Endothelial cell of umbilical vein (primary cell): Measurements from ENCODE around the gene CSH2. TPM values are rescaled to one million over a fixed set of nuclear protein-coding genes. Genes with fewer than 3 reads are reported as not detected.

Experiments
- BruUV-seq: library from RNA; stranded (reverse); fragments of 400-500 nt; replicated peaks from 2 replicates; lab custom pipeline; 2021; lab: Mats Ljungman, UMichigan
- CTCF ChIA-PET: fragments of 300-600, 350-600 bp; sonication (Branson Sonifier 250); formaldehyde crosslinking; loops from one replicate; lab custom pipeline; 2021; ENCODE audit warnings: antibody characterized with exemption, inconsistent platforms; lab: Charles Lee
- POLR2A ChIA-PET: fragments of 300-600, 350-600 bp; sonication (Branson Sonifier 250); formaldehyde crosslinking; loops from one replicate; lab custom pipeline; 2021; ENCODE audit warnings: antibody characterized with exemption, inconsistent platforms; lab: Charles Lee
- DNase-seq: peaks from one replicate; pipeline ENCODE4 v3.0.0-alpha.2; 2011; ENCODE audit warnings: low read depth, low spot score
- FAIRE-seq: peaks from 2 replicates; lab custom pipeline; 2011; peaks lifted over from hg19 to GRCh38; lab: Jason Lieb, UNC
- H2AFZ ChIP-seq: 2 replicates; pipeline ENCODE4 v1.6.0; 2012; ENCODE audit warnings: low read depth, low read length, control low read depth, inconsistent platforms
- H3K27ac ChIP-seq: 2 replicates; pipeline ENCODE4 v1.5.1; 2011; ENCODE audit warnings: low read depth, mild to moderate bottlenecking, control low read depth, low read length, moderate library complexity; ENCODE audit not compliant: insufficient read depth
- H3K27me3 ChIP-seq, 2 experiments: 2 replicates each; pipeline versions ENCODE4 v1.6.0 to v1.6.1; 2011; ENCODE audit warnings: low read length in 2 of 2, mixed read lengths in 1 of 2; ENCODE audit not compliant: control insufficient read depth in 2 of 2, insufficient read depth in 2 of 2
- H3K36me3 ChIP-seq, 2 experiments: 2 replicates in 1 of 2; 3 replicates in 1 of 2; pipeline ENCODE4 v1.5.1; 2011; ENCODE audit warnings: low read length in 2 of 2, mild to moderate bottlenecking in 1 of 2, moderate library complexity in 1 of 2; ENCODE audit not compliant: control insufficient read depth in 2 of 2, insufficient read depth in 2 of 2; ENCODE audit errors: extremely low read depth in 1 of 2
- H3K4me1 ChIP-seq: 3 replicates; pipeline ENCODE4 v1.5.1; 2011; ENCODE audit warnings: mild to moderate bottlenecking, low read length; ENCODE audit not compliant: control insufficient read depth, insufficient read depth; ENCODE audit errors: extremely low read depth
- H3K4me2 ChIP-seq: 2 replicates; pipeline ENCODE4 v1.6.1; 2011; ENCODE audit warnings: low read length, control low read depth, mixed read lengths; ENCODE audit not compliant: insufficient read depth
- H3K4me3 ChIP-seq, 3 experiments: fragments of 200-600 bp in 1 of 3; sonication (generic), shearing (Covaris generic) in 1 of 3; replicated peaks in 1 of 3; 2 replicates each; pipeline ENCODE4 v1.5.1; 2011 to 2016; ENCODE audit warnings: control low read depth in 3 of 3, low read length in 3 of 3, mild to moderate bottlenecking in 2 of 3, inconsistent platforms in 1 of 3, low read depth in 1 of 3, moderate library complexity in 1 of 3; ENCODE audit not compliant: insufficient read depth in 1 of 3
- H3K79me2 ChIP-seq: 2 replicates; pipeline ENCODE4 v1.6.0; 2012; ENCODE audit warnings: low read length, inconsistent platforms; ENCODE audit not compliant: control insufficient read depth, insufficient read depth
- H3K9ac ChIP-seq: replicated peaks from 2 replicates; pipeline ENCODE3; 2011; ENCODE audit warnings: low read length, control low read depth; ENCODE audit not compliant: insufficient read depth; ENCODE audit errors: extremely low read depth
- H3K9me1 ChIP-seq: replicated peaks from 3 replicates; pipeline ENCODE4 v1.6.0; 2011; ENCODE audit warnings: mild to moderate bottlenecking, low read length; ENCODE audit not compliant: control insufficient read depth, insufficient read depth; ENCODE audit errors: extremely low read depth
- H3K9me3 ChIP-seq: replicated peaks from 2 replicates; pipeline ENCODE4 v1.5.1; 2012; ENCODE audit warnings: low read length, inconsistent platforms; ENCODE audit not compliant: control insufficient read depth, insufficient read depth
- H4K20me1 ChIP-seq: replicated peaks from 2 replicates; pipeline ENCODE3; 2011; ENCODE audit warnings: mild to moderate bottlenecking, low read length; ENCODE audit not compliant: control insufficient read depth, insufficient read depth; ENCODE audit errors: extremely low read depth
- EZH2 ChIP-seq: IDR thresholded peaks from 2 replicates; pipeline ENCODE4 v1.6.1; 2012; ENCODE audit warnings: borderline replicate concordance, low read depth, mild to moderate bottlenecking, moderate library complexity, low read length, inconsistent platforms; ENCODE audit not compliant: severe bottlenecking
- GATA2 ChIP-seq: IDR thresholded peaks from 2 replicates; pipeline ENCODE4 v1.7.0; 2011; ENCODE audit warnings: low read depth, mild to moderate bottlenecking, moderate library complexity, mixed read lengths, low read length; ENCODE audit not compliant: insufficient read length, insufficient read depth
- JUN ChIP-seq: IDR thresholded peaks from 2 replicates; pipeline ENCODE4 v1.6.1; 2011; ENCODE audit warnings: borderline replicate concordance, low read depth; ENCODE audit not compliant: insufficient read length, insufficient read depth
- POLR2A ChIP-seq: IDR thresholded peaks from 2 replicates; pipeline ENCODE4 v1.6.1; 2012; ENCODE audit warnings: low read depth, mild to moderate bottlenecking, control low read depth, low read length
- POLR2AphosphoS5 ChIP-seq: IDR thresholded peaks from 2 replicates; pipeline ENCODE4 v1.6.1; 2012; ENCODE audit warnings: low read depth, mild to moderate bottlenecking, control low read depth, low read length, moderate library complexity; ENCODE audit not compliant: insufficient read depth
- dilution Hi-C: fragments of 300-500 bp; cut with MboI; formaldehyde crosslinking; loops from one replicate; pipeline ENCODE4 v1.15.0; 2019; ENCODE audit warnings: low sequenced_read_pairs; ENCODE audit not compliant: extremely low pct_ligation_motif_present
- intact Hi-C: fragments of 100-400 bp; cut with micrococcal nuclease; formaldehyde crosslinking; loops from one replicate; pipeline ENCODE4 v1.10.0; 2022
- polyA plus RNA-seq, 4 experiments: library from polyadenylated mRNA; depleted of rRNA in 3 of 4; stranded (reverse) in 3 of 4; unstranded in 1 of 4; fragments of >200 nt; gene quantifications; 2 replicates each; pipeline versions ENCODE4 v1.2.1 to v1.2.3, GENCODE V29; 2011 to 2012; ENCODE audit warnings: missing spikeins in 1 of 4
- total RNA-seq: library from RNA; stranded (reverse); gene quantifications from 2 replicates; pipeline ENCODE4 v1.2.3, GENCODE V29; 2021
- TF ChIP-seq, protein P1 (sequence below): IDR thresholded peaks from 2 replicates; pipeline ENCODE4 v1.6.1; 2011; ENCODE audit not compliant: insufficient read depth, insufficient read length
- TF ChIP-seq, protein P2 (sequence below), 2 donors: IDR thresholded peaks; 1 replicate in 1 of 2; 2 replicates in 1 of 2; pipeline ENCODE4 v1.5.1; 2011; ENCODE audit warnings: low read length in 2 of 2, mild to moderate bottlenecking in 2 of 2, moderate library complexity in 2 of 2, control low read depth in 1 of 2, inconsistent platforms in 1 of 2, low read depth in 1 of 2; ENCODE audit not compliant: insufficient read depth in 1 of 2; ENCODE audit errors: extremely low read depth in 1 of 2

CSH2 gene
- total and polyA plus RNA-seq, 2 donors (not counting 3 experiments of a cell fraction or from before 2014, with no cell fraction given), result not detected

DNA sequence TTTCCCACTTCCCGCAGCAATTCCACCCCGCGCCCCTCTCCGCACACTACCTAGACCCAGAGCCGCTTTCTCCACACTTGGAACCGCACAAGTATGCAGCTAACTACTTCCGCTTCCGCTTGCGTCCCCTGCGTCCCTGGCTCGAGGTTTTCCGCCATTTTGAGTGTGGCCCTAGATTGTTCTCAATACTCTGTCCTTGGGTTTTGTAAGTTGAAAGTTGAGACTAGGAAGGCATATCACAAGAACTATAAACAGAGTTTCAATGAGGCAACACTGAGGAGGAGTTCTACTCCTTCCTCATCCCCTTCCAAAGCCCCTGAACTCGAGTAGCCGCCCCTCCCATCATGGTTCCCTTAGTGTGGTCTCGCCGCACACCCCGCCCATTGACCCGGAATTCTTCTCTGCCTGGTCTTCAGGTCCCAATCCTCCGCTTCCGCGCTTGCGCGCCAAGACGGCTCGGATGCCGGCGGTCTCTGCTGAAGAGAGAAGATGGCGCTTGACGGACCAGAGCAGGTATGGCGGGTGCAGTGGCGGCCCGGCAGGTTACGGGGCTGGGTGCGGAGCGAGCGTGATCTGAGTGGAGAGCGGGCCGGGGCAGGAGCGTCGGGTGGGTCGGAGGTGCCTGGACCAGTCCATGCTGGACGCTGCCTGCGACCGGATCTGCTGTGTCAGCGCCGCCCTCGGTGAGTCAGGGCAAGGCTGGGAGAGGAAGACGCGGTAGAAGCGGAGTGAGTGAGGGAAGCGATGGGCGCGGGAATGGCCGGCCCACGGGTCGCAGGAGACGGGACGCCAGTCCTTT, 46.3 kb downstream of the CSH2 start, which contains the start of the genes FTSJ3 and PSMC5:
Gene FTSJ3, minus strand, starts transcription at position 662 of the 799 bp plus-strand sequence. CDS start 761 bp downstream, outside the sequence.
Gene PSMC5, plus strand, starts transcription at position 430 of the 799 bp plus-strand sequence. Its CDS starts 60 bp downstream, at position 490.
- Histone ChIP-seq H2AFZ (peak within 1 kb of the TSS; percentile 60), H3K79me2 (peaks cover 42% of the 10 kb centered on the region), H3K4me2 (peak within 1 kb of the TSS; percentile 89), H3K36me3 (peaks cover 46 to 55% of the 10 kb centered on the region in 2 experiments), H3K27ac (peak within 1 kb of the TSS; percentile 92), H3K9me3 (no peaks in the 10 kb centered on the region), H3K9ac (peak within 1 kb of the TSS; percentile 86), H3K9me1 (no peaks in the 10 kb centered on the region), H3K4me1 (peaks cover 23% of the 10 kb centered on the region), H3K4me3 (peak within 1 kb of the TSS; percentile 47 to 81 (median 72)), H3K27me3 (no peaks in the 10 kb centered on the region), H4K20me1 (no peaks in the 10 kb centered on the region)
- POLR2A ChIA-PET, result interaction anchor here (1.3 kb wide), 1 partner anchor 129 kb away, joined by 4 read pairs; no protein-coding TSS in a partner anchor
- dilution Hi-C loops (no loop called here), intact Hi-C loops (loop anchor here (1.0 to 10.0 kb wide), 4 partner anchors 14 to 1252 kb away; partner anchors contain the start of genes CYB561 and DDX42)
- TF ChIP-seq, protein P1, sequence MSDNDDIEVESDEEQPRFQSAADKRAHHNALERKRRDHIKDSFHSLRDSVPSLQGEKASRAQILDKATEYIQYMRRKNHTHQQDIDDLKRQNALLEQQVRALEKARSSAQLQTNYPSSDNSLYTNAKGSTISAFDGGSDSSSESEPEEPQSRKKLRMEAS, result peak; percentile 45
- TF ChIP-seq GATA2 (no peak), POLR2AphosphoS5 (peak; percentile 58), JUN (no peak), EZH2 (no peak), POLR2A (peak; percentile 77)
- TF ChIP-seq, protein P2, sequence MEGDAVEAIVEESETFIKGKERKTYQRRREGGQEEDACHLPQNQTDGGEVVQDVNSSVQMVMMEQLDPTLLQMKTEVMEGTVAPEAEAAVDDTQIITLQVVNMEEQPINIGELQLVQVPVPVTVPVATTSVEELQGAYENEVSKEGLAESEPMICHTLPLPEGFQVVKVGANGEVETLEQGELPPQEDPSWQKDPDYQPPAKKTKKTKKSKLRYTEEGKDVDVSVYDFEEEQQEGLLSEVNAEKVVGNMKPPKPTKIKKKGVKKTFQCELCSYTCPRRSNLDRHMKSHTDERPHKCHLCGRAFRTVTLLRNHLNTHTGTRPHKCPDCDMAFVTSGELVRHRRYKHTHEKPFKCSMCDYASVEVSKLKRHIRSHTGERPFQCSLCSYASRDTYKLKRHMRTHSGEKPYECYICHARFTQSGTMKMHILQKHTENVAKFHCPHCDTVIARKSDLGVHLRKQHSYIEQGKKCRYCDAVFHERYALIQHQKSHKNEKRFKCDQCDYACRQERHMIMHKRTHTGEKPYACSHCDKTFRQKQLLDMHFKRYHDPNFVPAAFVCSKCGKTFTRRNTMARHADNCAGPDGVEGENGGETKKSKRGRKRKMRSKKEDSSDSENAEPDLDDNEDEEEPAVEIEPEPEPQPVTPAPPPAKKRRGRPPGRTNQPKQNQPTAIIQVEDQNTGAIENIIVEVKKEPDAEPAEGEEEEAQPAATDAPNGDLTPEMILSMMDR (IDR thresholded peaks at IDR 0.05; ENCODE audit: extremely low read depth in 1 of 2, insufficient read depth in 1 of 2, low read depth in 1 of 2, low read length in 2 of 2), result peak in 1 of 2 donors; percentile 57
- FAIRE-seq, result peak; percentile 100
- CTCF ChIA-PET, result interaction anchor here (1.1 to 1.4 kb wide), 3 partner anchors 7 to 85 kb away, joined by 3 to 4 read pairs (median 3); no protein-coding TSS in a partner anchor
- no TSS peak for BruUV-seq
- DNase-seq, result peak; percentile 97
